Measurements from ENCODE around the gene CENPP. TPM values are rescaled to one million over a fixed set of nuclear protein-coding genes. Genes with fewer than 3 reads are reported as not detected.

The CENPP gene
- polyA plus RNA-seq, 2 donors = 2.2 to 3.6 TPM

GRCh38 chr9:92661127-92661526, 335.4 kb downstream of the CENPP start:
- H3K4me1 ChIP-seq (ENCODE audit: control insufficient read depth in 2 of 2, insufficient read depth in 2 of 2, low read length in 1 of 2) = peaks cover 11 to 20% of the 10 kb centered on the region in 2 donors
- H3K27ac ChIP-seq (ENCODE audit: low read depth in 2 of 2, low read length in 1 of 2) = peak overlapping the region in 1 of 2 donors; percentile 33
- WGBS, 2 donors = 82 to 92% methylated on average over 5 of the region's 5 CpGs
- peaks cover 9 to 27% of the 10 kb centered on the region in 2 donors for H3K36me3 ChIP-seq (ENCODE audit: control insufficient read depth in 2 of 2, insufficient read depth in 2 of 2, low read length in 1 of 2)
- no peak overlapping the region for H3K4me3 ChIP-seq (ENCODE audit: low read depth in 1 of 2, low read length in 2 of 2)
- H3K27me3 ChIP-seq (ENCODE audit: control insufficient read depth in 1 of 2, insufficient read depth in 2 of 2, low read length in 2 of 2) = no peaks in the 10 kb centered on the region
- H3K9me3 ChIP-seq (ENCODE audit: control insufficient read depth in 2 of 2, insufficient read depth in 1 of 2, low read depth in 1 of 2, low read length in 1 of 2) = no peaks in the 10 kb centered on the region

GRCh38 chr9:92661743-92662142, 336.0 kb downstream of the CENPP start:
- Histone ChIP-seq H3K36me3 (ENCODE audit: control insufficient read depth in 2 of 2, insufficient read depth in 2 of 2, low read length in 1 of 2) (peaks cover 7 to 31% of the 10 kb centered on the region in 2 donors), H3K27ac (ENCODE audit: low read depth in 2 of 2, low read length in 1 of 2) (no peak overlapping the region), H3K9me3 (ENCODE audit: control insufficient read depth in 2 of 2, insufficient read depth in 1 of 2, low read depth in 1 of 2, low read length in 1 of 2) (no peaks in the 10 kb centered on the region), H3K4me3 (ENCODE audit: low read depth in 1 of 2, low read length in 2 of 2) (no peak overlapping the region), H3K4me1 (ENCODE audit: control insufficient read depth in 2 of 2, insufficient read depth in 2 of 2, low read length in 1 of 2) (peaks cover 11 to 23% of the 10 kb centered on the region in 2 donors), H3K27me3 (ENCODE audit: control insufficient read depth in 1 of 2, insufficient read depth in 2 of 2, low read length in 2 of 2) (no peaks in the 10 kb centered on the region)
- 60 to 80% methylated on average over 4 of the region's 4 CpGs for WGBS, 2 donors

- Histone ChIP-seq H3K4me1 (ENCODE audit: control insufficient read depth in 2 of 2, insufficient read depth in 2 of 2, low read length in 1 of 2) (peaks cover 16 to 22% of the 10 kb centered on the region in 2 donors), H3K36me3 (ENCODE audit: control insufficient read depth in 2 of 2, insufficient read depth in 2 of 2, low read length in 1 of 2) (peaks cover 6 to 24% of the 10 kb centered on the region in 2 donors), H3K27ac (ENCODE audit: low read depth in 2 of 2, low read length in 1 of 2) (no peak overlapping the region), H3K27me3 (ENCODE audit: control insufficient read depth in 1 of 2, insufficient read depth in 2 of 2, low read length in 2 of 2) (no peaks in the 10 kb centered on the region), H3K4me3 (ENCODE audit: low read depth in 1 of 2, low read length in 2 of 2) (no peak overlapping the region), H3K9me3 (ENCODE audit: control insufficient read depth in 2 of 2, insufficient read depth in 1 of 2, low read depth in 1 of 2, low read length in 1 of 2) (no peaks in the 10 kb centered on the region)
- WGBS, 2 donors = 97 to 99% methylated on average over 3 of the region's 3 CpGs
These were observed 337.4 kb downstream of the CENPP start for GRCh38 chr9:92663126-92663525.

GRCh38 chr9:92663951-92664350, 338.2 kb downstream of the CENPP start:
- H3K36me3 ChIP-seq (ENCODE audit: control insufficient read depth in 2 of 2, insufficient read depth in 2 of 2, low read length in 1 of 2) = peaks cover 0 to 19% of the 10 kb centered on the region in 2 donors
- peak overlapping the region in 1 of 2 donors; percentile 68 for H3K27ac ChIP-seq (ENCODE audit: low read depth in 2 of 2, low read length in 1 of 2)
- no peak overlapping the region for H3K4me3 ChIP-seq (ENCODE audit: low read depth in 1 of 2, low read length in 2 of 2)
- peaks cover 16 to 22% of the 10 kb centered on the region in 2 donors for H3K4me1 ChIP-seq (ENCODE audit: control insufficient read depth in 2 of 2, insufficient read depth in 2 of 2, low read length in 1 of 2)
- 83 to 84% methylated on average over 10 of the region's 10 CpGs for WGBS, 2 donors
- H3K9me3 ChIP-seq (ENCODE audit: control insufficient read depth in 2 of 2, insufficient read depth in 1 of 2, low read depth in 1 of 2, low read length in 1 of 2) = no peaks in the 10 kb centered on the region
- H3K27me3 ChIP-seq (ENCODE audit: control insufficient read depth in 1 of 2, insufficient read depth in 2 of 2, low read length in 2 of 2) = no peaks in the 10 kb centered on the region

GRCh38 chr9:92664394-92665152, 338.8 kb downstream of the CENPP start:
- Histone ChIP-seq H3K27ac (ENCODE audit: low read depth in 2 of 2, low read length in 1 of 2) (peak overlapping the region in 1 of 2 donors; percentile 68), H3K4me3 (ENCODE audit: low read depth in 1 of 2, low read length in 2 of 2) (no peak overlapping the region), H3K9me3 (ENCODE audit: control insufficient read depth in 2 of 2, insufficient read depth in 1 of 2, low read depth in 1 of 2, low read length in 1 of 2) (no peaks in the 10 kb centered on the region), H3K4me1 (ENCODE audit: control insufficient read depth in 2 of 2, insufficient read depth in 2 of 2, low read length in 1 of 2) (peaks cover 16 to 22% of the 10 kb centered on the region in 2 donors), H3K36me3 (ENCODE audit: control insufficient read depth in 2 of 2, insufficient read depth in 2 of 2, low read length in 1 of 2) (peaks cover 0 to 19% of the 10 kb centered on the region in 2 donors), H3K27me3 (ENCODE audit: control insufficient read depth in 1 of 2, insufficient read depth in 2 of 2, low read length in 2 of 2) (no peaks in the 10 kb centered on the region)
- 73 to 74% methylated on average over 13 of the region's 13 CpGs for WGBS, 2 donors

- Histone ChIP-seq H3K27me3 (ENCODE audit: control insufficient read depth in 1 of 2, insufficient read depth in 2 of 2, low read length in 2 of 2) (no peaks in the 10 kb centered on the region), H3K9me3 (ENCODE audit: control insufficient read depth in 2 of 2, insufficient read depth in 1 of 2, low read depth in 1 of 2, low read length in 1 of 2) (no peaks in the 10 kb centered on the region), H3K36me3 (ENCODE audit: control insufficient read depth in 2 of 2, insufficient read depth in 2 of 2, low read length in 1 of 2) (peaks cover 0 to 19% of the 10 kb centered on the region in 2 donors), H3K27ac (ENCODE audit: low read depth in 2 of 2, low read length in 1 of 2) (peak overlapping the region; percentile 80 to 89), H3K4me3 (ENCODE audit: low read depth in 1 of 2, low read length in 2 of 2) (no peak overlapping the region), H3K4me1 (ENCODE audit: control insufficient read depth in 2 of 2, insufficient read depth in 2 of 2, low read length in 1 of 2) (peaks cover 14 to 22% of the 10 kb centered on the region in 2 donors)
- WGBS, 2 donors = 71 to 82% methylated on average over 3 of the region's 3 CpGs
These were observed 340.1 kb downstream of the CENPP start for GRCh38 chr9:92665836-92666235.

- no peaks in the 10 kb centered on the region for H3K9me3 ChIP-seq (ENCODE audit: control insufficient read depth in 2 of 2, insufficient read depth in 1 of 2, low read depth in 1 of 2, low read length in 1 of 2)
- no peaks in the 10 kb centered on the region for H3K27me3 ChIP-seq (ENCODE audit: control insufficient read depth in 1 of 2, insufficient read depth in 2 of 2, low read length in 2 of 2)
- H3K4me1 ChIP-seq (ENCODE audit: control insufficient read depth in 2 of 2, insufficient read depth in 2 of 2, low read length in 1 of 2) = peaks cover 11 to 23% of the 10 kb centered on the region in 2 donors
- peaks cover 0 to 19% of the 10 kb centered on the region in 2 donors for H3K36me3 ChIP-seq (ENCODE audit: control insufficient read depth in 2 of 2, insufficient read depth in 2 of 2, low read length in 1 of 2)
- WGBS, 2 donors = 60 to 69% methylated on average over 6 of the region's 6 CpGs
- H3K4me3 ChIP-seq (ENCODE audit: low read depth in 1 of 2, low read length in 2 of 2) = no peak overlapping the region
- peak overlapping the region; percentile 80 to 89 for H3K27ac ChIP-seq (ENCODE audit: low read depth in 2 of 2, low read length in 1 of 2)
These were observed 340.5 kb downstream of the CENPP start for GRCh38 chr9:92666236-92666635.

- no peak overlapping the region for H3K4me3 ChIP-seq (ENCODE audit: low read depth in 1 of 2, low read length in 2 of 2)
- no peaks in the 10 kb centered on the region for H3K27me3 ChIP-seq (ENCODE audit: control insufficient read depth in 1 of 2, insufficient read depth in 2 of 2, low read length in 2 of 2)
- peaks cover 9 to 27% of the 10 kb centered on the region in 2 donors for H3K4me1 ChIP-seq (ENCODE audit: control insufficient read depth in 2 of 2, insufficient read depth in 2 of 2, low read length in 1 of 2)
- H3K9me3 ChIP-seq (ENCODE audit: control insufficient read depth in 2 of 2, insufficient read depth in 1 of 2, low read depth in 1 of 2, low read length in 1 of 2) = no peaks in the 10 kb centered on the region
- 66 to 80% methylated on average over 8 of the region's 8 CpGs for WGBS, 2 donors
- H3K27ac ChIP-seq (ENCODE audit: low read depth in 2 of 2, low read length in 1 of 2) = peak overlapping the region; percentile 80 to 89
- H3K36me3 ChIP-seq (ENCODE audit: control insufficient read depth in 2 of 2, insufficient read depth in 2 of 2, low read length in 1 of 2) = peaks cover 0 to 16% of the 10 kb centered on the region in 2 donors
These were observed 341.3 kb downstream of the CENPP start for GRCh38 chr9:92666912-92667532.

- H3K4me1 ChIP-seq (ENCODE audit: control insufficient read depth in 2 of 2, insufficient read depth in 2 of 2, low read length in 1 of 2) = peaks cover 9 to 27% of the 10 kb centered on the region in 2 donors
- H3K27ac ChIP-seq (ENCODE audit: low read depth in 2 of 2, low read length in 1 of 2) = peak overlapping the region; percentile 98 to 99
- H3K36me3 ChIP-seq (ENCODE audit: control insufficient read depth in 2 of 2, insufficient read depth in 2 of 2, low read length in 1 of 2) = peaks cover 0 to 15% of the 10 kb centered on the region in 2 donors
These were observed 343.2 kb downstream of the CENPP start for GRCh38 chr9:92668746-92669526.

More at GRCh38 chr9:92668746-92669526, 343.2 kb downstream of the CENPP start:
- no peaks in the 10 kb centered on the region for H3K9me3 ChIP-seq (ENCODE audit: control insufficient read depth in 2 of 2, insufficient read depth in 1 of 2, low read depth in 1 of 2, low read length in 1 of 2)
- no peaks in the 10 kb centered on the region for H3K27me3 ChIP-seq (ENCODE audit: control insufficient read depth in 1 of 2, insufficient read depth in 2 of 2, low read length in 2 of 2)
- peak overlapping the region; percentile 72 to 96 for H3K4me3 ChIP-seq (ENCODE audit: low read depth in 1 of 2, low read length in 2 of 2)
- WGBS, 2 donors = 11 to 16% methylated on average over 14 of the region's 14 CpGs
